RCC 7860 (cell line): ENCODE results near the gene KIAA1614.
A peak's percentile ranks its signal among the peaks of the same experiment; 100 is the strongest.

Source experiments
- DNase-seq: peaks from one replicate; pipeline ENCODE4 v3.0.0-alpha.2; 2015; ENCODE audit warnings: low spot score
- FAIRE-seq: peaks from 2 replicates; lab custom pipeline; 2012; peaks lifted over from hg19 to GRCh38; lab: Jason Lieb, UNC

KIAA1614 gene, protein sequence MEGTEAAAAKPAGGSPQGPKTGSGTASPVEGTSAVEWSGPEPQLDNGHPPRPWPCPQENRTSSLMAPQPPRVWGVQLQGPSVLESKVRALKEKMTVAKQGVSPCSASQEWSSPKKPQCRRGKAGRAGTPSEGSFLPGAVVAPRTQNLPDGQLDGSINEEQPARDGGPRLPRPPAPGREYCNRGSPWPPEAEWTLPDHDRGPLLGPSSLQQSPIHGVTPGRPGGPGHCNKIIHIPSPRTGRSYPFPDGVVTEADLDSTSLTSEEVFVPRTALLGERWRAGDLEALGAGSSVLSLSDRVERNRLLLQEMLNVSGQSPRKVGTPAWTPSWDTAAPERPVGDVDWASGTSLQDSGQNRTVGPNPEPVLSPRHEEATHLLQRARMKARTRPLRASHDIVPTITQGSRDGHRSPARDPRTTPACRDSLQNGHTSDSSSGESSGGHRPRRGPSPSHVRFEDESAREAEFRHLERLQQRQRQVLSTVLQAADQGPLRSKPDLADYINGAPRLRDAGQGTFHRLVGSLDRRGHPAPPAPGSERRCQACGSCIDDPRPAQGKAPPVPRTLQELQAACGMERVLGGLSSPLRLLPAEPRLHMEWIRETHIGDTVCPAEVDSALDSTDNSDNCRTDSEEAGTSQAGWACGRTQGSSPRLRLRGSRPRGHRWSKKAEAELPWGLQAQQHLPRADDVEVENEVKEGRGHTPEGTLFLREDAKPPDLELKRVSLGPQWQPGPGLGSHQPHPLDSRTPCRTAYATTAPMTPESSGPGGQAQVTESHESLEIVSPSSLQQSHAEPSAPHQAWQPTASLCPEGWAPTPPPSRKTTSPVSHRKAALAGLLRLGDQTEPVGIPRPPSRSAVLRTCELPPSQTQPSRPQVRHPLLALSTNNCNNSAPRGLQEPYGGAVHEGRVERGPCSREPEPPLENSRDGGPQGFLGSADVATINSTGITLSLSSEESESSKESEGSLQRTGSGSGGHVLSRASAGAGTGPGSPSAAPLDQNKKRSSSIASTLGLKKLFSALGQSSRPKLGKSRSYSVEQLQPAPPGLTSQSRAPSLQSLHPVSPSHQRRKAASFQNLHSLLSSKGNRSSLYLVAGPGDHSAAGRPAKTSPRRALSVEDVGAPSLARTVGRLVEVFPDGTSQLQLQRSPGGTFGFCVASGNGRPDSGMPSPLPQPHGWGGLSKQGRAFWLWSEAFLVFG

DNA sequence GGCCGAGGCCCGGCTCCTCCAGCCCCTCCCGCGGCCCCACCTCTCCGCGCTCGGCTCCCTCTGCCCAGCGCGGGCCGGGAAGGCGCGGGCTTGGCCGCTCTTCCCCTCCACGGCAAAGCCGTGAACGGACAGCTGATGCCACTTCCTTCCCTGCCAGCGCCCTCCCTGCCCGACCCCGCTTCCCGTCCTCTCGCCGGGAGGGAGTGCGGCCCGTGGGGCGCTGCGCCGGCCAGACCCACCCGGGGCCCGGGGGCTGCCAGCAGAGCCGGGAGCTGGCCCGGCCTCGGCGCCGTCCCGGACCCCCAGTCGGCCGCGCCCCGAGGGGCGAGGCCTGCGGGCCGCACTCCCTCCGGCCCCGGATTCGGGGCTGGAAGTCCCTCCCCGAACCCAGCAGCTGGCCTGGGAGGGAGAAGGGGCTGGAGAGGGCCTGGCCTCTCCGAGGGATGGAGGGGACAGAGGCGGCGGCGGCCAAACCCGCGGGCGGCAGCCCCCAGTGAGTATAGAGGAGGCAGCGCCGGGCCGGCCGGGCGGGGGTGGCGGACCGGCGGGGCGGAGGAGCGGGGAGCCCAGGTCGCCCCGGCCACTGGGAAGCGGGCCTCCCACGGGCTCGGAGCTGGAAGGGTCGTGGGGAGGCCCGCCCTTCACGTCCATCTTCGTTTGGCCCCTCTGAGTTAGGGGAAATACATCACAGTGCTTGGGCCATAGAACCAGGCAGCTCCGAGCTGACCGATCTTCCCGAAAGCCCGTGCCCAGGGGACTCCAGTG, at the start of gene KIAA1614:
Gene KIAA1614, plus strand, starts transcription at position 97 of the 765 bp plus-strand sequence. Its CDS starts 347 bp downstream, at position 444.
- no peak for DNase-seq

DNA sequence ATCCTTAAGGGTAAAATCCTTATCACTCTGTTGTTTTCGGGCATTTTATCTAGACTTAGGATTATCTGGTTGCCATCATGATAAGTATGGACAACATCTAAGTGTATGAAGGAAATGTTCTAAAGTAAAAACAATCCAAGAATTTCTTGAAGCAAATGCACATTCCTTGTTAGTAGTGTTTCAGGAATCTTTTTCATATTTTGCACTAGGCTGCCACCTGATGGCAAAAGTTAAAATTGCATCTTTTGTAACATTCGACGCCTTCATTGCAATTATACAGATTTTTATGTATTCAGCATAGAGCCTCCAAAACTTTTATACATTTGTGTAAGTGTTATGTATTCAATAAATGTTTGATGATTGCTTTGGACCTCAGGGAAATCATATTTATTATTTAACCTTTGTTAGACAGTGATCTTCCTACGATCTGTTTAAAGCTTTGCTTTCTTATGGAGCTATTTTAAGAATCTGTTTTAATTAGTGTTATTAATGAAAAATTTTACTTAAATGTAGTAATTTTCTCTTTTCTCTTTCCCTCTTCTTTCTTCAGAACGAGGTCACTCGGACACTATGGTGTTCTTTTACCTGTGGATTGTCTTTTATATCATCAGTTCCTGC, 49.4 kb upstream of the KIAA1614 start:
- DNase-seq (peak; percentile 31), FAIRE-seq (peak; percentile 82)

More for the DNA sequence above, at the start of gene KIAA1614:
- FAIRE-seq, result no peak

DNA sequence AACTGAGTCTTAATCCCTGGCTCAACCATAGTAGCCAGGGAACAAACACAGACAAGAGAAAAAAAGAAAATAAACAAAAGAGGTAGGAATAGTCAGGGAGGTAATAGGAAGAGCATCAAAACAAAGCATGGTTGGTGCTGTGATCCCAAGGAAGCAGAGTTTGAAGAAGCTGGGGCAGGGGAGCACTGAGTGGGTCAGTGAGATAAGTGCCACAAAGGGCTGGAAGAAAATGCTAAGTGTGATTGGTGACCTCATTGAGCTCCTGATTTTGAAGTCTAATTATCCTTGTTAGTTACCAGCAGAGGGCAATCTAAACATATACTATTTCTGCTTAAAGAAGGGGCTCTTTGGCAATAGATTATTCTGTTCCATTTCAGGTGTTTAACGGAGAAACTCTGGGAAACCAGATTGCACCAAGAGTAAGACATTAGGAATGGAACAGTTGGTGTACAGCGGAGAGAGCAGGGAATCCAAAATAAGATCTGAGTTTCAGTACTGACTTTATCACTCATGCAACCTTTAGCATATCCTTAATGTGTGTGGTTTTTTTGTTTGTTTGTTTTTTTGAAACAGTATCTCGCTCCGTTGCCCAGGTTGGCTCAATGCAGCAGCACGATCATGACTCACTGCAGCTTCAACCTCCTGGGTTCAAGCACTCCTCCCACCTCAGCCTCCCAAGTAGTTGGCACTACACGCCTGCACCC, 30.7 kb upstream of the KIAA1614 start:
- DNase-seq, result peak; percentile 39
- no peak for FAIRE-seq

DNA sequence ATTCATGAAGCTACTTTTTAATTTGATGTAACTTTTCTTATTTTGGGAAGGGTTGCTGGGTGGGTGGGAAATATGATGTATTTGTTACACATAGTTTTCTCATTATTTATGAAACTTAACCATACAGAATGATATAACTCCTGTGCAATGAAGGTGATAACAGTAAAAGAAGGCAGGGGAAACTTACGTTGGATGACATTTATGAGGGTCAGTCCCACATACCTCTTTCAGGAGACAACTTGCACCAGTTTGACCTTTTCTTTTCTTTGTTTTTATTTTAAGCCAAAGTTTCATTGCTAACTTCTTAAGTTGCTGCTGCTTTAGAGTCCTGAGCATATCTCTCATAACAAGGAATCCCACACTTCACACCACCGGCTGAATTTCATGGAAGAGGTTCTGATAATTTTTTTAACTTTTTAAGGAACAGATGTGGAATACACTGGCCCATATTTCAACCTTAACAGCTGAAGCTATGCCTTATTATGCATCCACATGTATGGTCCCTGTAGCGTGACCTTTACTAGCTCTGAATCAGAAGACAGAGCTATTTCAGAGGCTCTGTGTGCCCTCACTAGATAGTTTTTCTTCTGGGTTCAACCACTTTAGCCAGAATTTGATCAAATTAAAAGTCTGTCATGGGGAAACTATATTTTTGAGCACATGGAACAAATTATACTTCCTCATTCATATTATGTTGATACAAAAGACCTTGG, 28.0 kb upstream of the KIAA1614 start:
- FAIRE-seq (no peak), DNase-seq (no peak)

DNA sequence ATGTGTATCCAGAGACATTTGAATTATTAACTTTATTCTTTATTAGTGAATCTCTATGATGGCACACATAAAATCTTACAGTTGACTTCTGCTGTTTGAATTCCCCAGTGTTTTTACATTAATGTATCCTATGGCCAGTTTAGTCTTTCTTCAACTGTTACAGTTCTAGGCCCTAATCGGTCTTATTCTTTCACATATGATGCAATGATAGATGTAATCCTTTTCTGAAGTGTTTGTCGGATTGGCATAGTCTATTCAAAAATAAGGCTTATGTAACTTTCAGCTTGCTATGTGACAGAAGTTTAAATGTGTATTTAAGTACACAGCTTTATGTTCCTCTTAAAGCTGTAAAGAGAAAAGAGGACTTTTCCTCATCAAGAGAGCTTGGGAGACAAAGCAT, 26.4 kb upstream of the KIAA1614 start:
- FAIRE-seq (no peak), DNase-seq (no peak)

GRCh38 chr1:180887841-180888240, 24.9 kb upstream of the KIAA1614 start:
- DNase-seq (no peak), FAIRE-seq (no peak)

GRCh38 chr1:180888870-180889269, 23.8 kb upstream of the KIAA1614 start:
- no peak for FAIRE-seq
- DNase-seq, result no peak

GRCh38 chr1:180889325-180889724, 23.4 kb upstream of the KIAA1614 start:
- no peak for FAIRE-seq

DNA sequence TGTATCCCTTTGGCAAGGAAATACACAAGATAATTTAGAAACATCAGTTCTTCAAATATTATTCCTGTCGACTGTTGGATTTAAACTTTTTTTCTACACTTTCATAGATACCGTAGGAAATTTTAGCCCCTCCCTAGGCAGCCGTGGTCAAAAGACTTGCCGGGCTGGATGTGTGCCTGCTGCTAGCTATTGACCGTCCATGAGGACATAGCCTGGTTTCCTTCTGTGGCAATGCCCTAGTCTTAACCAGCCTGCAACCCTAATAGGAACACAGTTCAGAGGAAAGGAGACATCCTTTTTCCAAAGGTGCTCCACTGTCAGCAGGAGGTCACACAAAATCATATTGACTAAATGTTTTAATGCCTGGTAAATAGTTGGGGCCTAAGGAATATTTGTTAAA, 20.4 kb upstream of the KIAA1614 start:
- no peak for FAIRE-seq
- DNase-seq, result no peak

More at GRCh38 chr1:180889325-180889724, 23.4 kb upstream of the KIAA1614 start:
- DNase-seq, result no peak

DNA sequence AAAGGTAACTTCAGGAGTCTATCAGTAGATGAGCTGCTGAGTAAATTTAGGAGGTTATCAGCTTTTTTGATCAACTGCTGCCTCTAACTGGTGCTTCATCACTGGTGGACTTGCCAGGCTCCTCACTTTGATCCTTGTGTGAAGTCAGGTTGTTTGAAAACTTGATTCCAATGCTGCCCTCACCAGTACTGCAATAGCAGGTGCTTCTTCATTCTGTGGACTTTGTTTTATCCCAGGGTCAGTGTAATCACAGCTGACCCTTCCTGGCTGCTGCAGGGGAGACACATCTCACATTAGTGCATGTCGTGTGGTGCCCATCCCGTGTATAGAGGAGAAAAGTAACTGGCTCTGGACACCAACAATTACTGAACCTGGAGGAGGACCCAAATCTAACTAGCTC, 20.0 kb upstream of the KIAA1614 start:
- DNase-seq, result no peak
- FAIRE-seq, result no peak

DNA sequence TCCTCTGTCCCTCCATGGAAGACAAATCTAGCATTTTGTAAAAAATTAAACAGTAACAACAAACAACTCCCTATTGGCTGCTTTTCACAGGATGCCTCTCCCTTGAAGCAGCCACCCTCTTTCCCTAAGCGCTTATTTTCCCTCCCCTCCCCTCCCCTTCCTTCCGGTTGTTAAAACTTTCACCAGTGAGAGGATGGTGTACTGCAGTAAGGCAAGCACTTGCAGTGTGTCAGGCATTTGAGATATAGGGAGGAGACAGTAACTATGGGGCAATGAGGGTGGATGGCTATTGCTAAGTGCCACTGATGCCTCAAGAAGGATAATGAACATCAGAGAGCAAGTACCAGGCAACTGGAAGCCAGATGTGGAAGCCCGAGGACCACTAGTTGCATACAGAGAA, 19.1 kb upstream of the KIAA1614 start:
- DNase-seq (no peak), FAIRE-seq (no peak)

DNA sequence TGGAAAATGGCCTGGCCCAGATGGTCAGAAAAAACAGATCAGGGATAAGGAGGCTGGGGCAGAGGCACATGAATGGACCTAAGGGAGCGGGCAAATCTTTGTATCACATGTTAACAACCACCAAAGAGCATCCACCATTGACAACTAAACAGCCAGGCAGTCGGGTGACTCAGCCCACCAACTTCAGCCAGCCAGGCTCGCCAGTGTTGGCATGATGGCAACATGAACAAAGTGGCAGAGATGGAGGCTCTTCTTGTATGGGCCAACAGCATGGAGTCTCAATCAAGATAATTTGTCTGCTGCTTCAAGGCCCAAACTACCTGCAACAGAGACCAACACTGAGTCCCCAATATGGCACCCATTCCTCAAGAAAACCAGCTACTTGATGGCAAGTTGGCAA, 16.5 kb upstream of the KIAA1614 start:
- DNase-seq (no peak), FAIRE-seq (no peak)

GRCh38 chr1:180898441-180899219, 14.1 kb upstream of the KIAA1614 start:
- DNase-seq (no peak), FAIRE-seq (no peak)

GRCh38 chr1:180899262-180899661, 13.4 kb upstream of the KIAA1614 start:
- no peak for DNase-seq
- FAIRE-seq, result no peak

GRCh38 chr1:180901076-180901990, 11.4 kb upstream of the KIAA1614 start:
- FAIRE-seq (no peak), DNase-seq (no peak)

- FAIRE-seq (no peak), DNase-seq (no peak)
Observed at GRCh38 chr1:180902541-180902940, 10.2 kb upstream of the KIAA1614 start.

- FAIRE-seq (no peak), DNase-seq (no peak)
Observed at GRCh38 chr1:180905927-180906326, 6.8 kb upstream of the KIAA1614 start.
